HG03196 (cell line): ENCODE measurements around the gene TRIOBP.

Experiments used
- ATAC-seq: cut with Tn5 transposase; IDR thresholded peaks from one replicate; pipeline ENCODE4 v1.9.1; 2021; ENCODE audit not compliant: unreplicated experiment

TRIOBP gene

DNA sequence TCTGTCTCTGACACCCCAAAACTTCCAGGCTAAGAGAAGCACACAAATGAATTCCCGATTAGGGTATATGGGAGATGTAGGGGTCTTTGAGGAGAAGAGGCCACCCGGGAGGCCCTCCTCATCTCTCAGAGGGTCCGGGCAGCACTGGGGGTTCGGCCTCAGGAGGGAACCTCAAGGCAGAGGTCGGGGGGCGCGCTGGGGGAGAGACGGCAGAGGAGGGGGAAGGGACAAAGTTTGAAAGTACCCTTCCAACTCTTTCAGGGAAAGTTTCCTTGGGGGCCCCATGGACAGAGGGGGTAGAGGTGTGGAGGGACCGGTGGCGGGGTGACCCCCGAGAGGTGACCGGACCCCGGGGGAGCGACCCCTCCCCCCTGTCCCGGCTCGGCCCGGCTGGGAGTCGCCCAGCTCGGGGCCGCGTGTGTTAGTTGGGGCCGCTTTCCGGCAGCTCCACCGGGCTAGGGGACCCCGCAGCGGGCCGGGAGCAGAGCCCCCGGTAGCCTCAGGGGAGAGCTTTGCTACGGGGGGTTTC, 107.6 kb downstream of the TRIOBP start:
- ATAC-seq, result no peak

DNA sequence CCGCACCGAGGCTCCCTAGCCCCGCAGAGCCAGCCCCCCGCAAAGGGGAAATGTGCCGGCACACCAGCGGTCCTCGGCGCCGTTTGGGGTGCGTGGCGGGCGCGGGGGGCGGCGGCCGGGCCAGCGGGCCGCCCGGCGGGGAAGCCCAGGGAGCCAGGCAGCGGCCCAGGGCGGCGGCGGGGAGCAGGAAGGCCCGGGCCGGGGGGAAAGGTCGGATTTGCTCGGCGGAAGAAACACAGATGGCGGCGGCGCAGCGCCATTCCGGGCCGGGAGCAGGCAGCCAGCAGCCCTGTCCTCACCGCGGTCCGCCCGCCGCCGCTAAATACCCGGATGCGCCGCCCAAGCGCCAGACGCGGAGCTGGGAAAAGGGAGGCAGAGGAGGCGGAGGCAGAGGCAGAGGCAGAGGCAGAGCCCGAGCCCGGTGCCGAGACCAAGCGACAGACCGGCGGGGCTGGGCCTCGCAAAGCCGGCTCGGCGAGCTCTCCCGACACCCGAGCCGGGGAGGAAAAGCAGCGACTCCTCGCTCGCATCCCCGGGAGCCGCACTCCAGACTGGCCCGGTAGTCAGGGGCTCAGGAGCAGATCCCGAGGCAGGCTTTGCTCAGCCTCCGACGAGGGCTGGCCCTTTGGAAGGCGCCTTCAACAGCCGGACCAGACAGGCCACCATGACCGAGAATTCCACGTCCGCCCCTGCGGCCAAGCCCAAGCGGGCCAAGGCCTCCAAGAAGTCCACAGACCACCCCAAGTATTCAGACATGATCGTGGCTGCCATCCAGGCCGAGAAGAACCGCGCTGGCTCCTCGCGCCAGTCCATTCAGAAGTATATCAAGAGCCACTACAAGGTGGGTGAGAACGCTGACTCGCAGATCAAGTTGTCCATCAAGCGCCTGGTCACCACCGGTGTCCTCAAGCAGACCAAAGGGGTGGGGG, 108.3 kb downstream of the TRIOBP start:
- no peak for ATAC-seq

DNA sequence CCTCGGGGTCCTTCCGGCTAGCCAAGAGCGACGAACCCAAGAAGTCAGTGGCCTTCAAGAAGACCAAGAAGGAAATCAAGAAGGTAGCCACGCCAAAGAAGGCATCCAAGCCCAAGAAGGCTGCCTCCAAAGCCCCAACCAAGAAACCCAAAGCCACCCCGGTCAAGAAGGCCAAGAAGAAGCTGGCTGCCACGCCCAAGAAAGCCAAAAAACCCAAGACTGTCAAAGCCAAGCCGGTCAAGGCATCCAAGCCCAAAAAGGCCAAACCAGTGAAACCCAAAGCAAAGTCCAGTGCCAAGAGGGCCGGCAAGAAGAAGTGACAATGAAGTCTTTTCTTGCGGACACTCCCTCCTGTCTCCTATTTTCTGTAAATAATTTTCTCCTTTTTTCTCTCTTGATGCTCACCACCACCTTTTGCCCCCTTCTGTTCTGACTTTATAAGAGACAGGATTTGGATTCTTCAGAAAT, 109.0 kb downstream of the TRIOBP start:
- ATAC-seq, result no peak

DNA sequence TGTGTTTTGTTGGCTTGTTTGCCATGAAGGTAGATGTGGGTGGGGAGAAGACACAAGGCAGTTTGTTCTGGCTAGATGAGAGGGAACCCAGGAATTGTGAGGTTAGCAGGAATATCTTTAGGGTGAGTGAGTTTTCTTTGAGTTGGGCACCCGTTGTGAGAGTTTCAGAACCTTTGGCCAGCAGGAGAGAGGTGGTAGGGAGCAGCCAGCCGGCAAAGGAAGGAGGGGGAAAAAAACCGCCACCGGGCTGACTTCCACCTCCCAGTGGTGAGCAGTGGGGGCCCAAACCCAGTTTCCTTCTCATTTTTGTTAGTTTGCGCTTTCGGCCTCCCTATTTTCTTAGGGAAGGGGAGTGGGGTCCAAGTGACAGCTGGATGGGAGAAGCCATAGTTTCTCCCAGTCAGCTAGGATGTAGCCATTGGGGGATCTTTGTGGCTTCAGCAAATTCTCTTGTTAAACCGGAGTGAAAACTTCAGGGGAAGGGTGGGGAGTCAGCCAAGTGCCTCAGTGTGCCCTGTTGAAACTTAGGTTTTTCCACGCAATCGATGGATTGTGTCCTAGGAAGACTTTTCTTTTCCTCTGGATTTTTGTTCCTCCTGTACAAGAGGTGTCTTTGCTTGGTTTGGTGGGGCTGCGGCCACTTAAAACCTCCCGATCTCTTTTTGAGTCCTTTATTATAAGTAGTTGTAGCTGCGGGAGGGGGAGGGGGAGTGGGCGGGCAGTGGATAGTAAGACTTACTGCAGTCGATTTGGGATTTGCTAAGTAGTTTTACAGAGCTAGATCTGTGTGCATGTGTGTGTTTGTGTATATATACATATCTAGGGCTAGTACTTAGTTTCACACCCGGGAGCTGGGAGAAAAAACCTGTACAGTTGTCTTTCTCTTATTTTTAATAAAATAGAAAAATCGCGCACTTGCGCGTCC, 109.8 kb downstream of the TRIOBP start:
- ATAC-seq, result no peak

DNA sequence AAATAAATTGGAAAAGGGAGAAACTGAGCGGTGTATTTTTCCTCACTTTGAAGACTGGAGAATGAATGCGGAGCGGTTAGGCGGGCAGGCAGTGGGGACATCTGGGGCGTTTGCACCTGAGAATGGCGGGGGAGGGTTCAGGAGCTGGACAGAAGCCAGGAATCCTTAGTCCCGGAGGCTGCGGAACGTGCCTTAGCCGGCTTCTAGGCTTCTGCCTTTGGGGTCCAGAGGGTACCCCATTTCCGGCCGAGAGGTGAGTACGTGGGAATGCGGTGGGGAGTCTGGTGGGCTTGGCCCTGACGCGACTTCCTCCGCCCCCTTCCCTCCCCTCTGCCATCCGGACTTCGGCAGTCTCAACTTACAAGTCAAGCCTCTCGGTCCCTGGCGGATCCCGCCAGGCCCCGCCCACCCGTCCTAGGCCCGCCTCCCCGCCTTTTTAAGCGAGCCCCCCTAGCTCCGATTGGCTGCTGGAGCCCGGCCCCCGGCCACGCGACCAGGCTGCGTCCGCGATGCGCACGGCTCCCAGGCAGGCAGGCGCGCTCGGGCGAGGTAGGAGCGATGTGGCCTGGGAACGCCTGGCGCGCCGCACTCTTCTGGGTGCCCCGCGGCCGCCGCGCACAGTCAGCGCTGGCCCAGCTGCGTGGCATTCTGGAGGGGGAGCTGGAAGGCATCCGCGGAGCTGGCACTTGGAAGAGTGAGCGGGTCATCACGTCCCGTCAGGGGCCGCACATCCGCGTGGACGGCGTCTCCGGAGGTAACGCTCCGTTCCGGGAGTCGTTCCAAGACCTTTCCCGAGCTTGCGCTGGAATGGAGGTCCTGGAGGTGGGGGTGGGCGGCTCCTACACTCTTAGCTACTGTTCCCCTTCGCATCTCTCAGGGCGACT, 110.8 kb downstream of the TRIOBP start, which contains the start of gene GCAT:
GCAT (plus strand) TSS at position 525 of the 884 bp plus-strand sequence; CDS start at position 559, 34 bp downstream.
- peak; percentile 84 for ATAC-seq

DNA sequence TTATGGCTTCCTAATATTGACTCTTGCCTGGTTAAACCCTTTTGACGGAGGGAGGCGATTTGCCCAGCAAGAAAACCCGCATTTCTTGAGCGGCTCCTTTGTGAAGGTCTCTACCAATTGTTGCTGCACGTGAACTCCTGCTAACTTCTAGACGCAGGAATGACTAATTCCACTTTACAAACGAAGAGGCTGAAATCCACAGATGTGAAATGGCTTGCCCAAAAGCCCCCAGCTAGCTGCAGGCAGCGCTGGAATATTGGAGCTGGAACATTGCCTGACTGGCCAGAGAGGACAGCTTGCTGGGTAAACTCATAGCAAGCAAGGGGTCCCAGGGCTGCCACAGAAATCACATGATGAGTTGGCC, 111.4 kb downstream of the TRIOBP start:
- no peak for ATAC-seq

DNA sequence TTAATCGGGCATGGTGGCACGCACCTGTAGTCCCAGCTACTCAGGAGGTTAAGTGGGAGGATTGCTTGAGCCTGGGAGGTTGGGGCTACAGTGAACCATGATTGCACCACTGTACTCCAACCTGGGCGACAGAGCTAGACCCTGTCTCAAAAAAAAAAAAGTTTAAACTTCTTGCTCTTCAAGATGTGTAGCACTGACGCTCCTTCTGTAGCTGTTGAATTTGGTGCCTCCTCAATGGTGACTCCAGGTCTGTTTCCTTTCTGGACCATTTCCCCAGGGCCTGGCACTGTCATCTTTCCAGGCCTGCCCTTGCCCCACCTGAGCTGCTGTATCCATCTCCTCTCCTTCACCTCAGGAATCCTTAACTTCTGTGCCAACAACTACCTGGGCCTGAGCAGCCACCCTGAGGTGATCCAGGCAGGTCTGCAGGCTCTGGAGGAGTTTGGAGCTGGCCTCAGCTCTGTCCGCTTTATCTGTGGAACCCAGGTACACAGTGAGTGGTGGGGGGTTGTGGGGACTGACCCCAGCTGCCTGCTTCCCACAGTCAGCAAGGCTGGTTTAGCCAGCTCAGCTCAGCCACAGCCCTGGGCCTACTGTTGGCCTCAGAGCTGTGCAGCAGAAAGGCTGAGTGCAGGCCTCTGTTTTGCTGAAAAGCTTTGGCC, 113.0 kb downstream of the TRIOBP start:
- no peak for ATAC-seq

DNA sequence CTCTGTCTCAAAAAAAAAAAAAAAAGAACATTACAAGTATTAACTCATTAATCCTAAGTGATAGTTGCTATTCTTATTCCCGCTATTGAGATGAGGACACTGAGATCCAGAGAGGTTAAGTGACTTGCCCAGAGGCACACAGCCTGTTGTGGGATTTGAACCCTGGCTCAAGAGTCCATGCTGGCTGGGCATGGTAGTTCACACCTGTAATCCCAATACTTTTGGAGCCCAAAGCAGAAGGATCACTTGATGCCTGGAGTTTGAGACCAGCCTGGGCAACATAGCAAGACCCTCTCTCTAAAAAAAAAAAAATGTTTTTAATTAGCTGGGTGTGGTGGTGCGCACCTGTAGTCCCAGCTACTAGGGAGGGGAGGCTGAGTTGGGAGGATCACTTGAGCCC, 115.0 kb downstream of the TRIOBP start:
- no peak for ATAC-seq

DNA sequence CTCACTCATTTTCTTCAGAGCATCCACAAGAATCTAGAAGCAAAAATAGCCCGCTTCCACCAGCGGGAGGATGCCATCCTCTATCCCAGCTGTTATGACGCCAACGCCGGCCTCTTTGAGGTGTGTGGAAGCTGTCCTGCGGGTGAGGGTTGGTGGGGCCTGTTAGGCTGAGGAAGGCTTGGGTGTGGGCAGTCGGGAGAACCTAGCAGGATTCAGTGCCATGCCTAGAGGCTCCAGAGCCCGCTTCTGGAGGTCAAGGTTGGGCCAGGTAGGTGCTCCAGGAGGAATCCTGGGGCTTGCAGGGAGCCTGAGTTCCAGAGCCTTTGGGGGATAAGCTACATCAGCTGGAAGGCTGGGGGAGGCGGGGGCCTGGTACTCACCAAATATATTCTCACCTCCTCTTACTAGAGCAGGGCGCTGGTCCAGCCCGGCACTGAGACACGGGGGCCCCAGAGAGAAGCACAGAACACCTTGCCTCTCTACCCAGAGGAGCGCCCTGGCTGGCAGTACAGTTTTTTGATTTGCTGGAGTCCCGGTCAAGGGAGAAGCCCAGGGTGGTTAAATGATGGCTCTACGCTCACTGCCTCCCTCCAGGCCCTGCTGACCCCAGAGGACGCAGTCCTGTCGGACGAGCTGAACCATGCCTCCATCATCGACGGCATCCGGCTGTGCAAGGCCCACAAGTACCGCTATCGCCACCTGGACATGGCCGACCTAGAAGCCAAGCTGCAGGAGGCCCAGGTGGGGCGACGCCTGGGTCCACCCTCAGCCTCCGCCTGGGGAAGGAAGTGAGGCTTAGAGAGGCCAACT, 116.2 kb downstream of the TRIOBP start:
- no peak for ATAC-seq

DNA sequence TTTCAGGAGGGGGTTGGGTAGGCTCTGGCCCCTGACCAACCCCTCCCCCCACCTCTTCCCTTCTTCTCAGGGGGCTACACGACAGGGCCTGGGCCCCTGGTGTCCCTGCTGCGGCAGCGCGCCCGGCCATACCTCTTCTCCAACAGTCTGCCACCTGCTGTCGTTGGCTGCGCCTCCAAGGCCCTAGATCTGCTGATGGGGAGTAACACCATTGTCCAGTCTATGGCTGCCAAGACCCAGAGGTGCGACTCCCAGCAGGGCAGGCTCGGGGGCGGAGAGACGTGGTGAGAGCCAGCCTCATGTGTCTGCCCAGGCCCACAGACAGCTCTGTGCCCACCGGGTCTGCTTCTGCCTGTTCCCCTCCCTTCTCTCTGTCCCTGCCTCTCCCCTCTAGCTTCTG, 118.7 kb downstream of the TRIOBP start:
- no peak for ATAC-seq

DNA sequence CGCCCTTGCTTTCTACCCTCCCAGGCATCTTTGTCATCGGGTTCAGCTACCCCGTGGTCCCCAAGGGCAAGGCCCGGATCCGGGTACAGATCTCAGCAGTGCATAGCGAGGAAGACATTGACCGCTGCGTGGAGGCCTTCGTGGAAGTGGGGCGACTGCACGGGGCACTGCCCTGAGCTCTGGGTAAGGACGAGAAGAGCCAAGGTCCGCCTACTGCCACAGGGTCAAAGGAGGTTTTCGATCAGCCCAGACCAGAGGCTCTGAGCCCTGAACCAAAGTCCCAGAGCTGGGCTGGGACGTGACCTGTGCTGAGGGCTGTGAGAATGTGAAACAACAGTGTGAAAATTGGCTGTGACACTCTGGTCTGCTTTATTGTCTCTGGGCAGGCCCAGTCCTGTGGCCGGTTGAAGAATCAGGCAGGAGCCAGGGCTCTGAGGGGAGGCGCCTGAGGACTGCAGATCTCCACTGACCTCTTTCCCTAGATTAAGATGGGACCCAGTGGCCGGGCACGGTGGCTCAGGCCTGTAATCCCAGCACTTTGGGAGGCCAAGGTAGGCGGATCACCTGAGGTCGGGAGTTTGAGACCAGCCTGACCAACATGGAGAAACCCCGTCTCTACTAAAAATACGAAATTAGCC, 119.8 kb downstream of the TRIOBP start:
- ATAC-seq, result no peak

DNA sequence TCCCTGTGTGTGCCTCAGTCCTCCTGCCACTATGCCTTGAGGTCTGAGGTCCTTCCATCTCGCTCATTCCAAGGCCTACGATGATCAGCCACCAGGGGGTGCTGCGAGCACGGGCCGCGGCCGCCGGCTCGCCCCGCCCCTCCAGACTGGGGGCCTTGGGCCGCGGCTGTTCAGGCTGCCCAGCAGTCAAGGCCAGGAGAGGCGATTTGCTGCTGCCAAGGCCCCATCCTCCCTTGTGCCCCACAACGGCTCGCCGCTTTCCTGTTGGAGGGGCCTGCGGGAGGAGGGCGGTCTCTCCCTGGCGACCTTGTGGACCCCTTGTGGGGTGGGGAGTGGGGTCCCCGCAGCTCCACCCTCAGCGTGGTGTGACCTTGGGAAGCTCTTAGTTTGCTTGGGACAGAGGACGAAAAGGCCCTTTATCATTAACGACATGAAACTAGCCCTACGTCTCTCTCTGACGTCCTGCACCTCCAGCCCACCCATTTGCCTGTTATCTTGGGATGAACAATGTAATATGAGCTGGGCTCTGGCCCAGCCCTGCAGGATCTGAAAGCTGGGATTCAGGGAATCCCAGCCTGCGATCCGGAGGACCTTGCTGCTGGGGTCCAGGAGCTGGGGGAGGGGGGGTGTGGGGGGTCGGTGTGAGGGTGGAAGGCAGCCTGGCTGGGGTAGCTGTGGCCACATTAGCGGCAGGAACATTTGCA, 121.0 kb downstream of the TRIOBP start:
- ATAC-seq, result no peak

DNA sequence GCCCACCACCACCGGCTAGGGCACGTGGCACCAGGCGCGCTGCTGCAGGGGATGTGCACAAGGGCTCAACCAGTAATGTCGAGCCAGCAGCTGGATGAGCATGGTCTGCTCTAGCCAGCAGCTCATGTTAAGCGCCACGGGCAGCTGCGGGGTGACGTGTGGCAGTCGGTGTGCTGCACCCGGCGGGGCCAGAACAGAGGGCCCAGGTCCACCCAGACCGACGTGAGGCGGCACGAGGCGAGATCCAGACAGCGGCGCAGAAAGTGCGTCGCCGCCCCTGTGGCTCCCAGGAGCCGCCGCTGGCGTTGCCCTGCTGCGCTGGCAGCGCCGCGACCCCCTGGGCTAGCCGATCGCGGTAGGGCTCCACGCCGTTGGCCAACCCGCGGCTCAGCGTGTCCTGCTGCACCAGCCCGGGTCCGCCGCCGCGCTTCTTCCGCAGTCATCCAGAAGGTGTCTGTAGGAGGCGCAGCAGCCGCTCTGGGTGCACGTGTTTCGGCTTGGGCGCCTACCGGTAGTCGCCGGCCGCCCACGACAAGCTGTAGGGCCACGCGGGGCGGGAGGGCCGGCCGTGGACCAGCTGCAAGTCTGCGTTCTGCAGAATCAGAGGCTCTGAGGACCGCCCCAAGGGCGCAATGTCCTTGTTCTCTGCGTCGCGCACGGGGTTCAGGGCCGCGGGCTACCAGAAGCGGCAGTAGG, 121.7 kb downstream of the TRIOBP start:
- ATAC-seq, result no peak

DNA sequence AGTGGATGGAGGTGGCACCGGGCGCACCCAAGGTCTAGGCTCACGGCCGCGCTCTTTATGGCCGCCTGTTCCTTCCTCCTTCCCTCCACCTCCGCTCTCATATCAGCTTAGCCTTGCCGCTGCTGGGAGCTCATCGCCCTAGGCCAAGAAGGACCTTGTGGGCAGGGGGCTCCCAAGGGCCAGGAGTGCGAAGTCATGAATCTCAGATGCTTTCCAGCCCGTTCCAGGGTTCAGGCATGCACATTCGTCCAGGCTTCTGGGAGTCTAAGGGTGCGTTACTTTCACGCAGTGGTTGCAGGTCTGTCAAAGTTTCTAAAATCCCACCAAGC, 122.2 kb downstream of the TRIOBP start:
- ATAC-seq, result no peak

DNA sequence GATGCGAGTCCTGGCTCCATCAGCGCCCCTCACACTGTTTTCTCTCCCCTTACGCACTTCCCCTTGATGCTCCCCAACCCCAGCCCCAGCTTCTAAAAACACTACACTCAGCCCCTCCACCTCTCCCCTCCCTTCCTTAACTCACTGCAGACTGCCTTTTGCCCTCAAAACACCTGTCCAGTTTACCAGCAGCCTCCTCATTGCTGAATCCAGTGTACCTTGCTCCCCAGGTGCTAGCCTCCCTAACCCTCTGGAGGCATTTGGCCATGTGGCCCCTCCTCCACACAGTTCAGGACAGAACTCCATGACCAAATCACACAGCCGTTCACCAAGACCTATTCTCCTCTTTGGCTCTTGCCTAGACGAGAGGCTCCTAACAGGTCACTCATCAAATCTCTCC, 123.5 kb downstream of the TRIOBP start:
- no peak for ATAC-seq

DNA sequence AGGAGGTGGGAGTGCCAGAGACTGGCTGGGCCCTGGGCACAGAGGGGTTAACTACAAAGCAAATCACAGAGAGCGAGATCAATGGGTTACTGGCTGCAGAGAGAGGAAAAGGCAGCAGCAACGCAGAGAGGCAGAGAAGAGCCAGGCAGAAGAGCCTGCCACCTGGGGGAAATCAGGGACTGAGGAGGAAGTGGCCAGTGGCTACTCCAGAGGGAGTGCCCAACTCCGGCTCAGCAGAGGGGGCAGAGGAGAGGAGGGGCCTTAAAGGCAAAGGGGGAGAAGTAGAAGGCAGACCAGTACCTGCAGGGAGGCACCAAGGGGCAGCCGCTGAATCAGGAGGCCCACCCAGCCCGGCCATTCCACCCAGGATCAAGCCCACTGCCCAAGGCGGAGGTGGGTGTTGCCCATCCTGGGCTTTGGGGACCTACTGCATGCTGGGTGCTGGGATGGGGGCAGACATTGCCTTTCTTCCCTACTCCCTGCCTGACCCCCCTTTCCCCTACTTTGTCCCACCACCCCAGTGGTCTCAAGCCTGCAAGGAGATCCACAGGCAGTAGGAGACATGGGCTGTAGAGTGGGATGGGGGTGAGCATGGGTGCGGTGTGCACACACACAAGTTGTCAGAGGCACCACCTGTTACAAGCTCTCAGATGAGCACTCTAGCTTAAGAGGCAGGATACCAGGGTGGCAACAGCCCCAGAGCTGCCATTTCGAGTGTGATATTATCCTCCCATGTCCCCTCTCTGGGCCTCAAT, 125.4 kb downstream of the TRIOBP start:
- ATAC-seq, result no peak
